HCEC 1CT (cell line): ENCODE data around the gene MLPH.
A peak's percentile ranks its signal among the peaks of the same experiment; 100 is the strongest.
"Not testable (repeated sequence)": the region's sequence is repeated elsewhere in the genome, so short reads cannot be mapped to it uniquely, and the experiment has no call there.

Experiments
- DNase-seq: peaks from one replicate; pipeline ENCODE4 v3.0.0-alpha.2; 2017

MLPH gene

DNA sequence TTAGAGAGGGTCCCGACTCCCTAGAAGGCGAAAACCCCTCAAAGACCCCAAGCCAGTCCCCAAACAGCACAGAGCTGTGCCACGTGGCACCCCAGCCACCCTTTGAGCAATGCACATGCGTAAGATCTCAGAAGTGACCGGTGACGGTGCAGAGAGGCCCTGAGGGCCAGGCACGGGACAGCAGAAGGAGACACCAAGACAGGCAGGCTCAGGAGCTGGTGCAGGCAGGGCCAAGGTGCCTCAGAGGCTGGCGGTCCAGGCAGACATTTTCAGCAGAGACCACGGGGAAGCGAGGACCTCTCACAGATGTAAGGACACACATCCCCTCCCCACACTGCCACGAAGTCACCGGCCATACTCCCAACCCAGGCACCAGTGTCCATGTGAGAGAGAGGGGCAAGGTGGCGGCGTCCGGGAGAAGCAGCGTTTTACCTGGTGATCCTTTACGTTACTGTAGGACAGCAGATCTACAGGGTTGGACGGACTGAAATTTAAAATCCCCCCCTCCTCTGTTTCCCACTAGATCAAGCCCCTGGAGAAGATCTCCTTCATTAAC lies 105.5 kb downstream of the MLPH start:
- no peak for DNase-seq

DNA sequence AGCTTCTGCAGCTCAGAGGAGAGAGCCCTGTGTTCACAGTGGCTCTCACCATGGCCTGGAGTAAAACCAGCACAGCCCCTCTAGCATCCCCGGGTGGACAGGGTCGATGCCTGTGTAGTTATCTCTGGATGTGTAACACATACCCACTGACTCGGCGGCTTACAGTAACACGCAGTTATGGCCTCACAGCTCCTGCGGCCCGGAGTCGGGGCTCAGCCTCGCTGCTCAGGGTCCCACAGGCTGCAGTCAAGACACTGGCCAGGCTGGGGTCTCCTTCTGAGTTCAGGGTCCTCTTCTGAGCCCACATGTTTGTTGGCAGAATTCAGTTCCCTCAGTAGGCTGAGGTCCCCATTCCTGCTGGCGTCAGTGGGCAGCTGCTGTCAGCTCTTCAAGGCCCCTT lies 106.0 kb downstream of the MLPH start:
- no peak for DNase-seq

DNA sequence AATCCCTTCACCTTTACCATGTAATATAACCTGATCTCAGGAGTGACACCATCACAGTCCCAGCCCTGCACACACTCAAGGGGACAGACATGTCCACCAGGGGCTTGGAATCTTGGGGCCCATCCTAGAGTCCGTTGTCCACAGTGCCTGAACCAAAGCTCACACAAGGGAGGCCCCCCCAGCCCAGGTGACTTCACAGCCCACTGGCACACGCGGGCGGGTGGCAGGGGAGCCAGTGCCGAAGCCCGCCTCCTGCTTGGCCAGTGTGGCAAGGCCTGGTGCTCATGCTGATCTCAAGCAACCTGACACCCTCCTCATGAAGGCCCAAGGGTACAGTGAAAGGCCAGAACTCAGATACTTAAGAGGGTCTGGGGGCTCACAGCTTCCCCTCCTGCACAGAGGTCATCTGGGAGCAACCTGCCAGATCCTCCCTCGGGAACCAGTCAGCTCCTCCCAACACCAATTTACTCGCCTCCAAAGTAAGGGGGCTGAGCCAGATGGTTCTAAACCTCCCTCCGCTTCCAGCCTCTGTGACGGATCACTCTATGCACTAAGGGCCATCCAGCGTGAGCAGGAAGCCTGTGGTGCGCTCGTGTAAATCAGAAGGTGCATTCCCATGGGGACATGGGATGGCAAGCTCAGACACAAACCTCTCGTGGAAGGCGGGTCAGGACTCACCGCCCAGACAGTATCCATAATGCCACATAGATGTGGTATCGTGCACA lies 106.7 kb downstream of the MLPH start:
- DNase-seq, result no peak

DNA sequence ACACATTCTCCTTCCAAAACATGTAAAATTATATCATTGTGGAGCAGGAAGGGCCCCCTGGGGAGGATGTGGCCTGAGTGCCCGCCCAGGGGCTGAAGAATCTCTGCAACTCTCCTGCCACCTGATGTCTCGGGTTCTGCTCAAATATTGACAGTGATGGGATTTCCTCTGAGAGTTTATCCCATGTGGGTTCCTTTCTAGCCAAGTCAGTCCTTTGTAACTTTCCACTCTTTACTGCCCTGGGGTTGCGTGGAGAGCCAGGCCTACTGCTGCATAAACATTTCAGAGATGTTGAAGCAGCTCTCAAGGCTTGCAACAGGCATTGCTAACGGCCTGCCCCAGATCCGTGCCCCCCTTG lies 107.4 kb downstream of the MLPH start:
- DNase-seq, result no peak

DNA sequence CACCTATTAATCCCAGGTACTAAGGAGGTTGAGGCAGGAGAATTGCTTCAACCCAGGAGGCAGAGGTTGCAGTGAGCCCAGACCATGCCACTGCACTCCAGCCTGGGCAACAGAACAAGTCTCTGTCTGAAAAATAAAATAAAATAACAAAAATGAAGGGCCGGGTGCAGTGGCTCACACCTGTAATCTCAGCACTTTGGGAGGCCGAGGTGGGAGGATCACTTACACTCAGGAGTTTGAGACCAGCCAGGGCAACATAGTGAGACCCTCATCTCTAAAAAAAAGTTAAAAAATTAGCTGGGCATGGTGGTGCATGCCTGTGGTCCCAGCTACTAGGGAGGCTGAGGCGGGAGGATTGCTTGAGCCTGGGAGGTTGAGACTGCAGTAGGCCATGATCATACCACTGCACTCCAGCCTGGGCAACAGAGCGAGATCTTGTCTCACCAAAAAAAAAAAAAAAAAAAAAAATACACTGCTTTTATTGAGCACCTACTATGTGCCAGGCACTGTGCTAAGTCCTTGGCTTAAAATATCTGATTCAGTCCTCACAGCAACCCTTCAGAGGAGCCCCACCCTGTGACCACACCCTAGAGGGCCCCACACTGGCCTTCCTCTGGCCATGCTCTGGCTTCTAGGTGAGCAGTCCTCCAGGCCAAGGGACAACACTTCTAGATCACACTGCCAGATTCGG lies 108.9 kb downstream of the MLPH start:
- DNase-seq, result not testable (repeated sequence)

DNA sequence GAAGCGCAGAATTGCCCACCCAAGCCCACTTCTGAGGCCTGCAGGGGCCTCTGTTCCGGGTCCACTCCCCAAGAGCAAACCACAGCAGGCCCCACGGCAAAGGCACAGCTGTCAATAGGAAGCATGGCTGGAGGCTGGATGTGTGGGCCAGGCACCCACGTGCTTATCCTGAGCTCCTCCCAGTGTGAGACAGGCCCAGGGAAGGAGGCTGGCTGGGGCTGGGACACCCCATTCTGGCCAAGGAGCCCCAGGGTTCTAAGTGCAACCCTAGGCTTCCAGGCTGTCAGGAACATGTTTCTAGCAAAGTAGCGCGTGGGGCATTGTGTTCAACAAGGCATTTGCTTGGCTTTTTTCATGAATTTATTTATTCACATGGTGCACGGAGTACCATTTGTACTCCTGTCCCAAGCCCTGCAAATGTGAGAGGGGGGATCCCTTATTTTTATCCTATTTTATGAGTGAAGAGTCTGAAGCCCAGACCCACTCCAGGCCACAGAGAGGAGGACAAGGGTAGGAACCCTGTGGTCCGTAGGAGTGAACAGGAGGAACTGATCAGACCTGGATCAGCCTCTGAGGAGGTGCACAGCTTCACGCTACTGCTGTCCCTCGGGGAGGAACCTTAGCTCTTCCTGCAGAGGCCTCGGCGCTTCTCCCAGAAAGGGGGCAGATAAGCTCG lies 109.6 kb downstream of the MLPH start:
- DNase-seq, result no peak

DNA sequence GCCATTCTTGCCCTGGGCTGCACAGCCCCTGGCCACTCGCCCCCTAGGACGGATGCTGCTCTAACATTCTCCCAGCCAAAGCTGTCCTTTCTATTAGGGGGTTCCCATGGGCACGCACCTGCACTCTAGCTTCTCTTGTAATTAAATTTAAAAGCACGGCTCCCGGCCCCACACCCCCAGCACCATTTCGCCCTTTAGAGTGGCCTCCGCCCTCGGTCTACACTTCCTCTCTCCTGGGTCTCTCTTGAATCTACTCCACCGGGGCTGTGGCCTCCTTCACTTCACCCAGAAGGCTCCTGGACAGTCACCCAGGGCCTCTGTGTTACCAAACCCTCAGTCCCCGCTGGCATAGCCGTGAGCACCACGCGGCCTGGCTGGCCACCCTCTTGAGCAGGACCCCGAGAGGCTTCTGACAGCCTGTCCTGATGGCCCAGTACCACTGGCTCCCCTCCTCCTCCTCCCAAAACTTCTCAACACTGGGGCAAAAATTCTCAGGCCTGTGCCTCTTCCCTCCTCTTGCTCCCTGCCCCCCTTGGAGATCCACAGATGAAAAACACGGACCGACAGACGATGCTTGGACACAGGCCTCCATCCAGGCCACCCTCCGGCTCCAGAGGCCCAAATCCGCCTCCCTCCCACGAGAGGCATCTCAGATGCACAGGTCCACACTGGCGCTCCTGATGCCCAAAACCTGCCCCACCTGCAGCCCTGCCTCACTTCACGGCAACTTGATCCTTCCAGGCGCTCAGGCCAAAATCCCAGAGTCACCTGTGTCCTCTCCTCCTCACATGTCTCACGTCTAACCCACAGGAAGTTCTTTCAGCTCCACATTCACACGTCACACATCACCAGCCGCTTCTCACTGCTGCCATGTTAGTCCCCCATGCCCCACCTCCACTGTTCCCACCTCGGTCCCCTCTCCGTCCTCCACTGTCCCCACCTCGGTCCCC lies 110.4 kb downstream of the MLPH start:
- DNase-seq, result no peak

DNA sequence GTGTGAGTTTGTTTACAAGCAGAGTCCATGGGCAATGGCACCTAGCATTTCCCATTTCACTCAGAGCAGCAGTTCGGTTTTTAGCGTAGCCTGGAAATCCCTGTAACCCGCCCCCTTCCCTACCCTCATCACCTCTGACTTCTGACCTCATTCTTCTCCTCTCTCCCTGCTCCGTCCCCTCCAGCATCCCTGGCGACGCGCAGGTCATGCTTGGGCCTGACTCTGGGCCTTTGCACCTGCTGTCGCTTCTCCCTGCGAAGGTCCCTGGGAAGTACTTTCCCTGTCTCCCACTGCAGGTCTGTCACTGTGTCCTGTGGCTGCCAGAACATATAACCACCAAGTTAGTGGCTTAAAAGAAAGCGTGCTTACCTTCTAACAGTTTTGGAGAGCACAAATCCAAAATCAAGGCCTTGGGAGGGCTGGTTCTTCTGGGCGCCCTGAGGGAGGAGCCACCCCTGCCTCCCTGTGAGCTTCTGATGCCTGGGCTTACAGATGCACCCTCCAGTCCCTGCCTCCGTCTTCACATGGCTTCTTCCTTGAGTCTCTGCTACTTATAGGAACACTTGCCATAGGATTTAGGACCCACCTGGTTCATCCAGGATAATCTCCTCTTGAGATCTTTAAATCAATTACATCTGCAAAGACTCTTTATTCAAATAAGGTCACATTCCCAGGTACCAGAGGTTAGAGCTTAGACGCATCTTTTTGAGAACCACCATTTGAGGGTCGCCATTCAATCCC lies 111.6 kb downstream of the MLPH start:
- no peak for DNase-seq

DNA sequence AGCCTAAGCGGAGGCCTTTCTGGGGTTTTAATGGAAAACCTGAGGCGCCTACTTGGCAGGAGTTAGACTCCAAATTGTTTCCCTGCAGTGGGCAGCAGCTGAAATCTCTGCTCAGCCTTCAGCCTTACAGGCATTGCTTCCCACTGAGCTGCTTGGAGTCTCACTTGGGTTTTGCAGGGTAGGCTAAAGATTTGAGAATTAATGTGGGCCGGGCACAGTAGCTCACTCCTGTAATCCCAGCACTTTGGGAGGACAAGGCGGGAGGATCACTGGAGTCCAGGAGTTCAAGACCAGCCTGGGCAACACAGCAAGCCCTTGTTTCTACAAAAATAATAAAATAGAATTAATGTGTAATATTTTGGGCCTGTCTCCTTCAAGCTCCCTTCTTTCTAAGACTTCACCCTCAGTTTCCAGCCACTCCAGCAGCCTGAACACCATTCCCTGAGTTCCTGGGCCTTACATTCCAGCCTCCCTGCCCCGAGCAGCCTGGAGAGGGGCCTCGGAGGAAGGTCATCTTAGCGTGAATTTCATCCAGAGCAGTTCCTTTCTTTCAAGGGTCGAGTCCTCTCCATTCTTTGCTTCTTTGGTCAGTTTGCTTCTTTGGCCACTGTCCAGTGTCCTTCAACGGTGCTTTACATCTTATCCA lies 112.5 kb downstream of the MLPH start:
- DNase-seq, result no peak

DNA sequence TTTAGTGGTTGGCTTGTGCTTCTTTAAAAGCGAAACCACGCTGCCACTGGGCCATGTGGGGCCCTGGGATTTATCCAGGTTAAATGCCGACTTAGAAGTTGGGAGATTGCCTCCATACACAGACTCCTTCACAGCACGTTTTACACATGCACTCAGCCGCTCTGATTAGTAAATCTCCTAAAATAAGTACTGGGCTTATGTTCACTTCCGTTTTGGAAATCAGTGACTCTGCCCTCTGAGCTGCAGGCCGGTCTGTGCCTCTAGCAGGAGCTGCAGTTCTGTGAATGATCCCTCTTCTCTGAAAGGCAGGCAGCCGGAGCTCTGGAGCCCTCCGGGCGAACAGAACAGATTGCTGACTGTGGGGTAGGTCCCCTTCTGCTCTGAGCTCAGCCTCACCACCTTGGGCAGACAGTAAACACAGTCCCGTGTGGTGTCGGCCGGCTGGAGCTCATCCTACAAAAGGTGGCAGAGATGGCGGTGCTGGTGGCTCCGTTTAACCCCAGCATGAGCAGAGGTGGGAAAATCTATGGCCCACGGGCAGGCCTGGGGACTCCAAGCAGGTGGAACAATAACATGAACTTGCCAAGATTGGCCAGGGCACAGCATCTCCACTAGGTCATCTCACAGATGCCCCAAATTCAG lies 113.3 kb downstream of the MLPH start:
- DNase-seq, result peak; percentile 82

DNA sequence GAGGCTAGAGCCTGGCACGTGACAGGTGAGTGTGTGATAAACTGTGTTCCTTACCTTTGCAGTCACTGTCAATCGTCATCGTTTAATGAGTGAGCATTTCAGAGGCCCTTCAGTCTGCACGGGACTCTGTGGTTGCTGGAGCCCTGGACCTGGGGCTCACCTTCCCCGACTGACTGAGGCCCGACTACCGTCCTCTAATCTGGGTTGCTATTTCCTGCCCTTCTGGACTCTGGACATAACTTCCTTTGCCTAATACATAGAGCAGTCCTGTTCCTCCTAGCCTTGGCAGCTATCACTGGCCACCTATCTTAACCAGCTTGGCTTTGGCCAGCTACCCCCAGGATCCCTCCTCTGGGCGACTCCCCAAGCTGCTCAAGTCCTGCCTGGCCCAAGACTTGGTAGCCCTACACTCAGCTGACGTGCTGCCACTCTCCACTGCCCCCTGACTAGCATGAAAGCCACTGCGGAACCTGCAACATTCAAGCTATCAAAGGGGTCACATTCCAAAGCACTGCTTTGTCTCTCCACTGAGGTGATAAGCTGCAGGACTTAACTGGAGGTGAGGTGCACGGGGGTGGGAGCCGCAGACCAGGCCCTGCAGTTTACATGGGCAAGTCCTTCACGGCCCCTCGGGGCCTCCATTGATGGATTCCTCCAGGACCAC lies 114.5 kb downstream of the MLPH start:
- no peak for DNase-seq

DNA sequence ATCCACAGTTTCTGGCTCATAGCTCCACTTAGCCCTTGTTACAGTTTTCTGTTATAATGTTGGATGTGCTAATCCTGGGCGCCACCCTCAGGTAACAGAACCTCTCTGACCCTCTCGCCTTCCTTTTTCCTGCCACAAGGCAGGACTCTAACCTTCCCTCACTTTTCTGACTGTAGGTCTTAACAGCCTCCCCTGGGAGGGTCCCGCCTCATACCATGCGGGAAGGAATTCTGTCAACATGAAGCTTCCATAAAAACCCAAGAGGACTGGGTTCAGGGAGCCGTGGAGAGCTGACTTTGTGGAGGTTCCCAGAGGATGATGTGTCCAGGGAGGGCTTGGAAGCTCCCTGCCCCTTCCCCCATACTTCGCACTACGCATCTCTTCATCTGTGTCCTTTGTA lies 115.4 kb downstream of the MLPH start:
- DNase-seq, result no peak

DNA sequence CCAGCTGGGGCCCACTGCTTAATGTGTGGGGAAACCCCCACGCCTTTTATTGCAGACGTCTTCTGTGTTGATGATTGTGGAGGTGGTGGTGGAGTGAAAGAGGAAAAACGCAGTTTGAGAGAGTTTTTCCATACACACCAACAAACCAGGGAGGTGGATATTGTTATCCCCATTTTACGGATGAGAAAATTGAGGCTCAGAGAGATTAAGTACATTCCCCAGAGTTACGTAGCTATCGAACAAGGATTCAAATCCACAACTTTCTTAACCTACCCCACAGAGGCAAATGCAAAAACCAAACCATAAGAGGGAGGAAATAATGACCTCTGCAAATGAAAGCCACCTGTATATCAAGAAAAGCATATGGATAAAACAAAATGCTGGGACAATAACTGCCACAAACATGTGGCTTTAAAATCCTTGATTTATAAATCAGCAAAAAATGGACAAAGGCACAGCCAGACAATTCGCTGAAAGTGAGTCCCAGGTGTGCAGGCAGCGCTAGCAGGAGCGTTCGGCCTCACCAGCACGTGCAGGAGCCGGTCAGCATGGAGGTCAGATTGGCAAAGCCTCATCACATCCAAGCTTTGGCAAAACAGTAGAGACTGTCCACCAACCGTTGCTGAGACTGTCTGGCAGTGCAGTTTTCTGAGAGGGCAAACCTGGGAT lies 116.1 kb downstream of the MLPH start:
- no peak for DNase-seq

DNA sequence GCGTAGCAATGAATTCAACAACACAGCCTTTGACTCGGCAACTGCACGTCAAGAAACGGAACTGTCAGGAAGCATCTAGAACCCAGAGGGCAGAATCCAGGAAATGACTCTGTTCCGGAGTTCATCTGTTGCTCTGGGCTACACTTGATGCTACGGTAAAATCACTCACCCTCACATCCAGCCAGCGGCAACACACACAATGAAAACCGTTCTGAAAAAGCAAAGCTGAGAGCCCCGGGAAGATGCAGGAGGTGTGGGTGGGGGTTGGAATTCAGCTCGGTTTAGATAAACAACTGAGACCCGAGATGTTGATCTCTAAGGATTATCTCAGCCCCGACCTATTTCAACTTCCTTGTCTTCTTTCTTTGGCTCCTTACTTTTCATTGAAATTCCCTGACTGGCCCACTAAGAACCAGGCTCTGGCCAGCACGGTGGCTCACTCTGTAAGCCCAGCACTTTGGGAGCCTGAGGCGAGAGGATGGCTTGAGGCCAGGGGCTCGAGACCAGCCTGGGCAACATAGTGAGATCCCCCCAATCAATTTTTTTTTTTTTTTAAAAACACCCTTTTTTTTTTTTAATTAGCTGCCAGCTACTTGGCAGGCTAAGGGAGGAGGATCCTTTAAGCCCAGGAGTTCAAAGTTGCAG lies 116.8 kb downstream of the MLPH start:
- peak; percentile 51 for DNase-seq

DNA sequence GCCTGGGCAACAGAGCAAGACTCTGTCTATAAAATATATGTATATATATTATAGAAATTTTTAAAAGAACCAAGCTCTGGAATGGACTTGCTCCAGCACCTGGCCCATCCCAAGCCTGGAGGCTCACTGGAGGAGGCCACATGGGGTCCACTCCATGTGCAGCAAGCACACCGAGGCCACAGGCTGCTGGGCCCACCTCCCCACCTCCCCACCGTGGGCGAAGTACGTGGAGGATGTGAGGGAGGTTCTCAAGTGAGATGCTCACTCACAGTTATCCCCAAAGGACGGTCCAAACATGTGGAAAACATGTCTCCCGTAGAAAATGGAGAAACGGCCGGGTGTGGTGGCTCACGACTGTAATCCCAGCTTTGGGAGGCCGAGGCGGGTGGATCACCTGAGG lies 117.3 kb downstream of the MLPH start:
- no peak for DNase-seq
